Stimulated activated CD8-positive, alpha-beta memory T cell treated with anti-CD3 and anti-CD28 coated beads, Interleukin-4, amount 100 ng/mL, for 24 hours (primary cell): ENCODE results near the gene CNDP2.
A peak's percentile ranks its signal among the peaks of the same experiment; 100 is the strongest.

Experiments
- DNase-seq: peaks from one replicate; pipeline ENCODE4 v3.0.0-alpha.2; 2020; ENCODE audit warnings: low read depth

The CNDP2 gene

GRCh38 chr18:74495581-74496507, at the start of gene CNDP2:
Gene CNDP2, plus strand, starts transcription at chr18:74496363. Its CDS starts 3,611 bp downstream, at chr18:74499974.
- DNase-seq, result peak; percentile 100

GRCh38 chr18:74446631-74447403, 49.3 kb upstream of the CNDP2 start:
- no peak for DNase-seq

GRCh38 chr18:74447404-74448152, 48.6 kb upstream of the CNDP2 start:
- DNase-seq, result no peak

GRCh38 chr18:74450626-74451025, 45.5 kb upstream of the CNDP2 start:
- no peak for DNase-seq

GRCh38 chr18:74451148-74451547, 45.0 kb upstream of the CNDP2 start:
- DNase-seq, result no peak

- no peak for DNase-seq
Measured at GRCh38 chr18:74453016-74453566, 43.1 kb upstream of the CNDP2 start.

GRCh38 chr18:74453642-74454198, 42.4 kb upstream of the CNDP2 start:
- no peak for DNase-seq

- no peak for DNase-seq
Measured at GRCh38 chr18:74454279-74454751, 41.8 kb upstream of the CNDP2 start.

GRCh38 chr18:74455386-74455785, 40.8 kb upstream of the CNDP2 start:
- DNase-seq, result no peak

- no peak for DNase-seq
Measured at GRCh38 chr18:74456017-74456348, 40.2 kb upstream of the CNDP2 start.

GRCh38 chr18:74456349-74457042, 39.7 kb upstream of the CNDP2 start:
- no peak for DNase-seq

- no peak for DNase-seq
Measured at GRCh38 chr18:74457043-74457724, 39.0 kb upstream of the CNDP2 start, which contains the start of gene DIPK1C. Gene DIPK1C, minus strand, starts transcription at chr18:74457308. Its CDS starts 49 bp downstream, at chr18:74457259.

GRCh38 chr18:74457725-74458421, 38.3 kb upstream of the CNDP2 start:
- DNase-seq, result no peak

- no peak for DNase-seq
Measured at GRCh38 chr18:74459889-74460288, 36.3 kb upstream of the CNDP2 start.

- DNase-seq, result no peak
Measured at GRCh38 chr18:74460825-74461224, 35.3 kb upstream of the CNDP2 start.

- no peak for DNase-seq
Measured at GRCh38 chr18:74463254-74463653, 32.9 kb upstream of the CNDP2 start.

- no peak for DNase-seq
Measured at GRCh38 chr18:74463983-74464382, 32.2 kb upstream of the CNDP2 start.

- DNase-seq, result no peak
Measured at GRCh38 chr18:74465775-74466174, 30.4 kb upstream of the CNDP2 start.

GRCh38 chr18:74468547-74469061, 27.6 kb upstream of the CNDP2 start:
- DNase-seq, result no peak
